ENCODE data around the gene ZDHHC19.
"Not testable (repeated sequence)": the region's sequence is repeated elsewhere in the genome, so short reads cannot be mapped to it uniquely, and the experiment has no call there.

The ZDHHC19 gene

DNA sequence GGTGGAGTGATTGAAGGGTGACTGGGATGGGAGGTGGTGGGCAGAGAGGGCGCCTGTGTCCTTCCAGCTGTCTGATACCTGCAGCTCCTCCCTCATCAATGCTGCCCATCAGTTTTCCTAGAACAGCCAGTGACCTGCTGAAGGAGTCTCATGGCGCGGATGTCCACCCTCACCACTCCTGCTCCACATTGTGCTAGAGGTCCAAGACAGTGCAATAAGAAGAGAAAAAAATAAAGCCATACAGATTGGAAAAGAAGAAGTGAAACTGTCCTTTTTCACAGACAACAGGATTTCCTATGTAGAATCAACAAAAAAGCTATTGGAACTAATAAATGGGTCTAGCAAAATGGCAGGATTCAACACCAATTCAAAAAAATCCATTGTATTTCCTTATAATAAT, 7.4 kb downstream of the ZDHHC19 start:
- no peak for DNase-seq (ENCODE audit: low read depth in 1 of 2, low spot score in 1 of 2)

DNA sequence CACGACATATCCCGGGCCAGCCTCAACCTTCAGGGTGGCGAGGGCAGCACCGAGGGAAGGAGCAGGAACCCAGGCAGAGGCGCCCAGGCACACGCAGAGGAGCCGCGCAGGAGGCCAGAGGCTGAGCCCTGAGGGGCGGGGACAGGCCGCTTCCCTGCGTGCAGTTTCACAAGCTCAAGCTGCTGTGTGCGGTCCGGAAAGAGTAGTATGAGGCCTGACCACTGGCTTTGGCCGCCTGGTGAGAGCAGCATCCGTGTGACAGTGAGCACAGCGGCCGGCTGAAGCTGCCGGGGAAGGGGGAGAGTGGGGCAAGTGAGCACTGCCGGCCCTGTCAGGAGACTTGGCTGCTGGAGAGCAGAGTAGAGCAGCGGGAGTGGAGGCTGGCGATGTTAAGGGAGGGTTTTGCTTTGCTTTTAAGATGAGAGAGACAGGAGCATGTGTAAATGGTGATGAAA, 8.7 kb downstream of the ZDHHC19 start:
- DNase-seq (ENCODE audit: low read depth in 1 of 2, low spot score in 1 of 2) = no peak

DNA sequence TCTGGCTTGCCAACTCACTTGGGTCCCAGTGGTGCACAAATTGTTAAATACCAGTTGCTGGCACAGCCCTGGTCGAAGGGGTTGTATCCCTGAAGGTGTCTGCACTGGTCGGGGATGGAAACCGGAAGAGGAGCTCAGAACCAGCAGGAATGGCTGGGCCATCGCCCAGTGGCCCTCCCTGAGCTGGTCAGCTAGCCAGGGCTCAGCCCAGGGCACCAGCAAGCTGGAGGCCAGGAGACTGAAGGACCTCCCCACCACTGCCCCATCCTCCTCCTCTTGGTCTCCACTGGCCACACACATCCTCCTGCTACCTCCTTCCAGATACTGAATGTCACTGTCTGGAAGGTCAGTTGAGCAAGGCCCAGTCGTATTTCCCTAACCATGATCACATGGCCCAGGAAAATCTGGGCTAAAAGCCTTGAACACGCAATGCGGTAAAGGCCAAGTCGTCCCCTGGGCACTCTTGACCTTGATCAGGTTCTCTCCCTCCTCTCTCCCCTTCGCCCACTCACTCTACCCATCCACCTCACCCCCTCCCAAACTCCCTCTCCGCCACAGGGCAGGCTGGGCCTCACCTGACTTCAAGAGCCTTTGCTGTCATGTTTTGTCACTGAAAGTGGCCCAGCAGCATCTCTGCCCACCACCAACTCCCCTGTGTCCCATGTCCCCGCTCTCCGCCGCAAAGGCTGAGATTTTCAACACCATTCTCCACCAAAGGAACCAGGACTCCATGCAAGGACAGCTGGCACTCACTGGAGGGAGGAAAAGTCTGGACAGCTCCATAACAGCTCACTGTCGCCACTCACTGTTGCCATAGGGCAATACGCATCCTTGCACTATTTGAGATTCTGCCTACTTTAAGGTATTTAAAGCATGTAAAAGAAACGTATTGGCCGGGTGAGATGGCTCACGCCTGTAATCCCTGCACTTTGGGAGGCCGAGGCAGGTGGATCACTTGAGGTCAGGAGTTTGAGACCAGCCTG, 12.1 kb downstream of the ZDHHC19 start:
- no peak for DNase-seq (ENCODE audit: low read depth in 1 of 2, low spot score in 1 of 2)

DNA sequence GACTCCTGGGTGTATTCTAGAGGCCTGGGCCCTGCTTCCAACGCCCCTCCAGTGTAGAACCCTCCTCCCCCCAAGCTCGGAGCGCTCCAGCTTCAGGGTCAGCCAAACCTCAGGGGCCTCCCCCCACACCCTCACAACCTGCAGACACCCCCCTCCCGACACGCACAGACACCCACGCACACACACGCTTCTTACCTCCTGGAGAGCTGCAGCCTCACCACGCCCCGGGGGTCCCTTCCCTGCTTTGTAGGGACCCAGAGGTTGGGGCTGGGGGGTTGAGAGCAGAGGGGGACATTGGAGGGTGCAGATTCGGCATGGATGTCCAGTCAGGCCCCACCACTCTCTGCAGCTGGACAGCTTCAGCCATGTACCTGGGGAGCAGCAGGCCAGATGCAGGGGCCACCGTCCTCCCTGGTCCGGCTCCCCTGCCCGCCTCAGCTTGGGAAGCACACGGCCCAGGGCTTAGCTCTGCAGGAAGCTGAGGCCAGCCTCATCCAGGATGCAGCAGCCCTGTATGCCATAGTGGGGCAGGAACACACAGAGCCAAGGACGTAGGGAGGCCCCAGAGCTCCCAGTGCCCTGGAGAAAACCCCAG, 13.0 kb downstream of the ZDHHC19 start:
- no peak for DNase-seq (ENCODE audit: low read depth in 1 of 2, low spot score in 1 of 2)

DNA sequence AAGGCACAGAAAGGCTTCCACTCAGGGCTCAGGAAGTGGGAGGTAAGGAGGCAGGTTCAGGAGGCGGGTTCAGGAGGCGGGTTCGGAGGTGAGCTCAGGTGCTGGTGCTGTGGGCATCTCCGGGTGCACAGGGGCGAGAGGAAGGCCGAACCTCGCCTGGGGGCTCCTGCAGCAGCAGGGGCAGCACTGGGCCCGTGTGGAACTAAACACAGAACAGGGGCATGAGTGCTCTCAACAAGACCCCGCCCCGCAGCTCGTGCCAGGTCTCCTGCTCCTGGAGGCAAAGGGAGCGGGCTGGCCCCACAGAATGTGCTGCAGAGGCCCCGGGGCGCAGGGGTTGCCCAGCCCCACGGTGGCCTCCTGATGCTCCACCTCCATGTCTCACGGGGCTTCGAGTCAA, 13.7 kb downstream of the ZDHHC19 start:
- DNase-seq (ENCODE audit: low read depth in 1 of 2, low spot score in 1 of 2) = no peak

DNA sequence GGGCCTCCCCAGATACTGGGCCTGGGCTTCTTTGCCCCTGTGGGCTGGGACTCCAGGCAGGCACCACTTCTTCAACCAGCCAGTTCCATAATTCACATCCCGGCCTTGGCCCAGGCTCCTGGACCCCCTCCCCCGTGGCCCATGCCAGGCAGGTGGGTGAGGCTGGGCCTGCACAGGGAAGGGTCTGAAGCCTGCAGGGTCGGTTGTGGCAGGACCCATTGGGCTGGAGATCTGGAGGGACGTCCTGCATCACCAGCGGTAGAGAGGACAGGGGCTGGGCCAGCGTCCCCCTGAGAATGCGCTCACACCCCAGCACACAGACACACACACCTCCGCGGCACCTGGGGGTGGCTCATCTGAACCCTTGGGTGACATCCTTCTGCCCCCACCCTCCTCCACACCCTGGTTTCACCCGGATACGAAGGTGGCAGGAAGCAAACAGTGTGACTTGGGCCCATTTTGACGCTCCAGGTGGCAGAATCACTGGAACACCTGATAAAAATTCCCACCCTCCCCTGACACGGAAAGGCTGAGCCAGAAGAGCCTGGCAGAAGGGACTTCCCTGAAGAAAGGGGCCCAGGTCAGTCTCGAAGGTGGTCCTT, 15.4 kb downstream of the ZDHHC19 start:
- DNase-seq (ENCODE audit: low read depth in 1 of 2, low spot score in 1 of 2) = no peak

DNA sequence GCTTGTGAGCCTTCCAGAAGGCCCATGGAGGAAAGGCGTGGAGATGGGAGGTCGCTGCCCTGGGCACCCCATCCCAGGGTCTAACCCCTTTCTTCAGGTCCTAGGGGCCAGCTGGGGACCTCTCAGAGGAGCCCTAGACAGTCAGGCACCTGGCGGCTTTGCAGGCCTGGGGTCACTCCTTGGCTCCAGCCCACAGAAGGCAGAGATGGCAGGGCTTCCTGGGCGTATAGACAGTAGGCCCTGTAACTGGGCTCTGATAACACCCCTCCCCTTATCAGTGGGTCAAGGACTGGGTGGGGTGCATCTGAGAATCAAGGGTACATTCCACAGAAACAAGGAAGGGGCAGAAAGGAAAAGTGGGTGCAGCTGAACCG, 16.7 kb downstream of the ZDHHC19 start:
- DNase-seq (ENCODE audit: low read depth in 1 of 2, low spot score in 1 of 2) = no peak

DNA sequence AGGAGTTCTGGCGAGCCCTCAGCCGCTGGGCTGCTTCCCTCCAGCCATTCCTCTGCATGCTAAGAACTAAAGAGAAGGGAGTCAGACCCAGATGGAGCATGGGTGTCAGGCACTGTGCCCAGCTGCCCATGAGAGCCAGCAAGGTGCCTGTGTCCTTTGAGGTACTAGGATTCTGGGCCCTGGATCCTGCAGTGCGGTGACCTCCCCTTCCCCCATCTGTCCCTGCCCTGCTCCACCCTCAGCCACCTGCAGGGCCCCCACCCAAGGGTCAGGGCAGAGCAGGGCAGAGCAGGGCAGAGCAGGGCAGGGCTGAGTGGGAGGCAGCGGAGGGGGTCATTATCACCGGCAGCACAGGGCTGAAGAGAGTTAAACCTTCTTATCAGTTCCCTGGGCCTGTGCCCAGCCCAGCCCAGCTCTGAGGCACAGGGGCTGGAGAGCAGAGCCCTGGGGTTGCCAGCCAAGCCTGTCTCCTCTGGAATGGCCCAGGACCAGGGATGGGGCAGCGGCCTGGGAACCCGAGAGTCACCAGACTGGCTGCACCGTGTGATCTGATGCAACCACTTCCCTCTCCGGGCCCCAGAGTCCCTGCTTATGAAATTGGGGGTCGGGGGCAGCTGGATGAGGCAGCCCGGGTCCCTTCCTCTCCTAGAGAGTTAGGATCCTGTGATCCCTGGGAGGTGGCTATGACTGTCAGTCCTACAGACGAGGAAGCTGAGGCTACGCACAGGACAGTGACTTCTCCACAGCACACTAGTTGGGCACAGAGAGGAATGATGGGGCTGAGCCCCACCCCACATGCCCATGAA, 17.3 kb downstream of the ZDHHC19 start:
- DNase-seq (ENCODE audit: low read depth in 1 of 2, low spot score in 1 of 2) = no peak

DNA sequence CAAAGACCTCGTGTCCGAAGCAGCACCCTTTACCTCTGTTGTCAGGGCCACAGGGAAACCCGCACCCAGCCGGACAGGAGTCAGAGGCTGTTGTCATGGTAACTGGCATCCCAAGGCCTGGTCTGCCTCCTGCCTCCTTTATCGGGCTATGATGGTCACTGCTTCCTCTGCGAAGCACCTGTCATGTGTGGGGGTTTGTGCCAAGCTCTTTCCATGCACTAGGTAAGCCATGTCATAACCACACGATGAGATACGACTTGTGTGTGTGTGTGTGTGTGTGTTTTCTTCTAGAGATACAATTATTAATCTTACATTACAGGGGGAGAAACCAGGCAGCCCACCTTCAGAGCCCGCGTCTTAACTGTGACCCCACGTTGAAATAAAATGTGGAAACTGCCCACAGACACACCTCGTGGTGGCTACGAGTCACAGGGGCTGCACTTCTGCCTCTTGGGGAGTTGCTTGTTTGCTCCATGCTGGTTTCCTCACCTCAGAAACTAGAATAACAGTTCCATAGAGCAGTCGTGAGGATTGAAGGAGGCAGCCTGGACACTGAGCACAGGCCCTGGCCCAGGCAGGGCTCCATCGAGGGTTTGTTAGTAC, 18.0 kb downstream of the ZDHHC19 start:
- DNase-seq (ENCODE audit: low read depth in 1 of 2, low spot score in 1 of 2) = no peak

DNA sequence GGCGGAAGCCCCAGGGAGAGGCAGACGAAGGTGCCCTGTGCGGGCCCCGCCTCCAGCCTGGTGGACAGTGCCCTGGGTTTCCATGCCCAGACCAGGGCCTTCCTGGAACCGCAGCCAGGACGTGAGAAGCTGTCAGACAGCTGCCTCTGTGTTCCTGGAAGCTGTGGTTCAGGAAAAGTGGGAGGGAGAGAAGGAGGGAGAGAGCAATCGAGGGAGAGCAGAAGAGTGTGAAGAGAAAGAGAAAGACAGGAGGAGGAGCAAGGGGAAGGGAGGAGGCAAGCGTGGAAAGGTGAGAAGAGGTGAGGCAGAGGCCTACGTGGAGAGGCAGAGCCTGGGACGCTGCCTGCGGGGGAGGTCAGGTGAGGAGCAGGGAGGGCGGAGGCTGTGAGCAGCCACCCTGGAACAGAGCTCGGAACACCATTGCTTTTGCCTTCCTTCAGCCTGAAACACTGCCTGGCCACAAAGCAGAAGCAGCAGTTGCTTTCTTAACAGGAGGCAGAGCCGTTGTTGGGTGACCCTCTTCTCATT, 18.6 kb downstream of the ZDHHC19 start:
- no peak for DNase-seq (ENCODE audit: low read depth in 1 of 2, low spot score in 1 of 2)

DNA sequence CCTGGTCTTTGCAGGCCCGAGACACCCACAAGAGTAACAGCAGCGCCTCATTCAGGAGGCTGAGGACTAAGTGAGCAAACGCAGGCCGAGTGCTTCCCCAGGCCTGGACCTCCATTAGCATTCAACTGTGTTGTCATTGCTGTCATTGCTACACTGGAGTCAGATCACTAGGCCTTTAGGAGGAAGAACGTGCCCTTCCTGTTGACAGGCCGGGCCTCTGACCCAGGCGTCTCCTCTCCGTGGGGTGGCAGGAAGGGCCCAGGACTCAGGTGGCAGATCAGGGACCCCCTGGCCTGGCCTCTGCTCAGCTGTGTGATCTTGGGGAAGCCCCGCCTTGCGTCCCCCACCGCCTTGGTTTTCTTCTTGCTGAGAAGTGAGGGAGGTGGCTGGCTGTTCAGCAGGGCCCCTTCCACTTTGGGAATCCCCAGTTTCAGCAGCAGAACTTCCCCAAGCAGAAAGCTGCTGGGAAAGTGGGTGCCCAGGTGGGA, 19.1 kb downstream of the ZDHHC19 start:
- peak in 1 of 2 donors; percentile 40 for DNase-seq (ENCODE audit: low read depth in 1 of 2, low spot score in 1 of 2)

DNA sequence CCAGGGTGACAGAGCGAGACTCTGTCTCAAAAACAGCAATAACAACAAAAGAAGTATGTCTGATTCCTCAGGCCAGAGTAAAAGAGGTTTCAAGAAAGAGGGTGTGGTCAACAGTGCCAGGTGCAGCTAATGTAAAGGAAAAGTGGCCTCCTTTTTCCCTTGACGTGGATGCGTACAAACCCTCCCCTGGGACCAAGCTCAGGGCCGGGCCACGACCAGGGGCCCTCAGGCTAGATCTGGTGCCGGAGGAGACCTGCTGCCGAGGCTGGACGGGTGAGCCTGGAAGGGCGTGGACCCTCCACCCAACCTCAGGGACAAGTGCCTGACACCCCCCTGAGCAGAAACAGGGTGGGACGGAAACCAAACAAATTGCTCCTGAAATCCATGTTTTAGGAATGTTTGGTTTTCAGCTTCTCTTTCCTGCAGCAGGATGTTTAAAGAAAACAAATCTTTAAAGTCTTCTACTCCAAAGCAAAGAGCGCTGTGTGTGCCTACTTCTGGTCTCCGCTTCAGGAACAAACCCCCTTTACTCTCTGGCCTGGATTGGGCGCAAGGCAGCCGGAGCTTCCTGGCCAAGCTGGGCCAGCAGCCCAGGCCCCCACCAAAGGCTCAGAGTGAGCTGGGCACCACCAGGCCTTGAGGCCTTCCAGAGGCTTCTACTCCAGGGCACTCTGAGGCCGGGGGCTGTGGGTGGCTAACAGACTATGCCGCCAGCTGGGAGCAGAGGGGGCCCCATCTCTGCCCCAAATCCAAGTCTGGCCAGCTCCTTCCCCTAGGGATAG, 21.4 kb downstream of the ZDHHC19 start:
- no peak for DNase-seq (ENCODE audit: low read depth in 1 of 2, low spot score in 1 of 2)

DNA sequence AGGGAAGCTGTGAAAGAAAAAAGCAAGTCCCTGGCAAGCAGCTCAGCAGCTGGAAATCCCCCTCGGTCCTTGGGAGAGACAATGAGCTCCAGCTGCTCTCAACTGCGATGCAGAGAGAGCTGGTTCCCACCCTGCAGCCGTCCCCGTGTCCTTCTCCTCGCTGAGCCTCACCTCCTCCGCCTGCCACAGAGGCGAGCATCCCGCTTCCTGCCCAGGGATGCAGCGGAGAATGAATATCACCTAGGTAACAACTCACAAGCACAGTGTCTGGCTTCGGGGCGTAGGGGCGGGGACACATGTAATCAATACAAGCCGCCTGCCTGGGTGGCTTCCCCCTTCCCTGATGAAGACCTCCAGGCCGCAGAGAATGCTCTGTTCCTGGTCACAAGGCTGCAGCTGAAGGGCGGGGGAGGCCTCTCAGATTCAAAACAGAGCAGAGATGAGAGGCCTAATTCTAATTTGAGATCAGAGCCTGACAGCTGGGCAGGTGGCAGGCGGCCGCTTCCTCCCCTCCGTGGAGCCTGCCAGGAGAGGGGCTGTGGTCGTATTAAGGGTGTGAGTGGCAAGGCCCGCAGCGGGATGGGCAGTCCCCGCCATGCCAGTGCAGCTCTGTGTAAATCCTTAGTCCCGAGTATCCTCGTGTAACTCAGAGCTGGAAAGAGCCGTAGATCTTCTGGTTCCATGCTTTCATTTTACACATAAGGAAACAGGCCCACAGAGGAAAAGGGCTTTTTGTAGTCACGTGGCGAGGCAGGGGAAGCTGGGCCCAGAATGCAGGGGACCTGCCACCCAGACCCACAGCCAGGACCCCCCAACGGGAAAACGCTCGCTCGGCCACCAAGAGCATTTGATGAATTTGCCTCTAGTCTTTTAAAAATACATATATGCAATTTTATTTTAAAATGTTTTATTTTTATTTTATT, 24.3 kb downstream of the ZDHHC19 start:
- no peak for DNase-seq (ENCODE audit: low read depth in 1 of 2, low spot score in 1 of 2)

DNA sequence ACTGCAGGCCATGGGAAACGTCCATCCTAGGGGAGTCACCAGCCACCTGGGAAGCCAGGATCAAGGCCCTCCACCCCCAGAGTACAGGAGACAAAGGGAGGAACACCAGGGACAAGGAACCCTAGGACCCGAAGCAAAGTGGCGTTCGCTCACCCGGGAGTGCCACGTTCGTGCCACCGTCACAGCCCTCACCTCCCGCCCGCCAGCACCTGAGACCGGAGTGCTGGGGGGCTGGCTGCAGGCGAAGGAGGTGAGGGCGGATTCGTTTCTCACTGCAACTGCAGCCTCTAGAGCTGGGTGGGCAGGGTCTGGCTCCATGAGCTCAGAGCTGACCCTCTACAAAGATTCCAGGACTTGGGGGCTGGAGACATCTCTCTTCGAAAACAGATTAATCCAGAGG, 26.3 kb downstream of the ZDHHC19 start:
- DNase-seq (ENCODE audit: low read depth in 1 of 2, low spot score in 1 of 2) = no peak

DNA sequence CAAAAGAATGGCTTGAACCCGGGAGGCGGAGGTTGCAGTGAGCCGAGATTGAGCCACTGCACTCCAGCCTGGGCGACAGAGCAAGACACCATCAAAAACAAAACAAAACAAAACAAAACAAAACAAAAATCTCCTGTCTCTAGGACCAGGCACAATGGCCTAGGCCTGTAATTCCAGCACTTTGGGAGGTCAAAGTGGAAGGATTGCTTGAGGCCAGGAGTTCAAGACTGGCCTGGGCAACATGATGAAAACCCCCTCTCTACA, 27.1 kb downstream of the ZDHHC19 start:
- not testable (repeated sequence) for DNase-seq (ENCODE audit: low read depth in 1 of 2, low spot score in 1 of 2)

DNA sequence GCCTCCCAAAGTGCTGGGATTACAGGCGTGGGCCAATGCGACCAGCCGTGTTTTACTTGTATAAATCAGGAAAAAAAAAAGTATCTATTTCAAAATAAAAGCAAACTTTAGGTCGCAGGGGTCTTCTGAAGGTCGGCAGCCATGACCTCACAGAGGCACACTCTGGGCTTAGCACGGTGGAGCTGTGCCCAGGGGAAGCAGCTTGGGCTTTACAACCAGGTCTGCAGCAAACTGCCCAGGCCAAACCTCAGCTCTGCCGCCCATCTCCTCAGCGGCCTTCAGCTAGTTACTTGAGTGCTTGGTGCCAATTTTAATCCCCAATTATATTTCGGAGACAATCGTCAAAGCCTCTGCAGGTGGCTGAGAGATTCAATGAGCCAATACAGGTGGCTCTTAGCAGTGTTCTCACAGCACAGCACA, 30.1 kb downstream of the ZDHHC19 start:
- no peak for DNase-seq (ENCODE audit: low read depth in 1 of 2, low spot score in 1 of 2)

DNA sequence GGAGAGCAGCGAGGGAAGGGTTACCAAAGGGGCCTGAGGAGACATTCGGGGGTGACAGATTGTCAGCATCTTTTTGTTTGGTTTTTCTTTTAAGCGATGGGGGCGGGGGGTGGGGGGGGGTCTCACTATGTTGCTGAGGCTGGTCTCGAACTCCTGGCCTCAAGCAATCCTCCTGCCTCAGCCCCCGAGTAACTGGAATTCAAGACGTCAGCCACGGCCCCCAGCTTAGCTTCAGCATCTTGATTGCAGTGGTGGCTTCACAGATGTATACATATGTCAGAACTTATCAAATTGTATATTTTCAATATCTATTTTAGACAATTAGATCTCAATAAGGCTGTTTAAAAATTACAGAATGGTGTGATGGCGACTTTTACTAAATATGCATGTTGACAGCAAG, 30.9 kb downstream of the ZDHHC19 start:
- DNase-seq (ENCODE audit: low read depth in 1 of 2, low spot score in 1 of 2) = no peak

DNA sequence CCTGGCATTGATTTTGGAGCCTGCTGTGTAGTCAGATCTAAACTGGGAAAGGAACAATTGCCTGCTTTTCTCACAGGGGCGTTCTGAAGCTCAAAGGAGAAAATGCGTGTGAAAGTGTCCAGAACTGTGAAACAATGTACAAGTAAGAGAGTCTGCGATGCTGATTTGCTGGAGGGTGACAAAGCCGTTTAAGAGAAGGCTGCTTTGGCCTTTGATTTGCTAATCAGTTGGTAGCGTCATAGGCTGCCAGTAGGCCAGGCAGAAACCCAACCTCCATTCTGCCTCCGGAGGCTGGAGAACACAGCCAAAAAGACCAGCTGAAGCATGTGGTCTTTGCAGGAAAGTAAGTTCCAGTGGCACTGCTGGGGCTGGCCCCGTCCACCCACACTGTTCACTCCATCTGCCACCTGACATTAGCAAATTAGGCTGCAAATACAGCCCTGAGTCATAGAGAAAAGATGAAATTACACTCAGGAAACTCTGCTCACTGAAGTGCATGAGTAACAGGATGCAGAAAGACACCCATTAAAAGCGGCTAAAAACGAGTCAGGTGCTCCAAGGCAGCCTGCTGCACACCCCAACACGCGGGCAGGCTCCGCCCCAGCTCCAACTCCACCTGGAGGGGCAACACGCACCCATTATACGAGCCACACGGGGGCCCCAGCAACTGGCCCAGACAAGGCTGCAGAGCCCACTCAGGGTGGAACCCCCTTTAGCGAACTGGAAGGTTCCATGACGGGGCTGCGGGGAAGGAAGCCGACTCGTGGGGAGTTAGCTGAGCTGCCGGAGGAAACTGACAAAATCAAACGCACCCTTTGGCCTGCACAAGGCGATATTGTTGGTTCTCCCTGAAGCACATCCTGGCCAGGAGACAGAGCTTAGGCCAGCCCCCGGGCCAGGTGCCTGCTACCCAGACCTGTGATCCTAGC, 31.6 kb downstream of the ZDHHC19 start:
- DNase-seq (ENCODE audit: low read depth in 1 of 2, low spot score in 1 of 2) = peak; percentile 53 to 64
